Neural cell (in vitro differentiated cells): ENCODE results near the gene FOSL1.

ENCODE experiments used
- CTCF ChIP-seq: fragments of 450-650 bp; IDR thresholded peaks from 2 replicates; pipeline ENCODE4 v1.5.1; 2014; ENCODE audit warnings: antibody characterized with exemption, mild to moderate bottlenecking, moderate library complexity; ENCODE audit not compliant: poor library complexity, severe bottlenecking
- EP300 ChIP-seq: fragments of 450-650 bp; conservative IDR thresholded peaks from 2 replicates; pipeline ENCODE4 v1.6.1; 2014; ENCODE audit warnings: antibody characterized with exemption, mild to moderate bottlenecking, moderate library complexity; ENCODE audit not compliant: poor library complexity, severe bottlenecking
- EZH2 ChIP-seq: fragments of 200-600, 300-800 bp; shearing (Covaris generic), sonication (generic); IDR thresholded peaks from 2 replicates; pipeline ENCODE4 v1.6.1; 2014; ENCODE audit warnings: antibody characterized with exemption, low read length, borderline replicate concordance, mild to moderate bottlenecking; ENCODE audit not compliant: insufficient read depth, poor library complexity, severe bottlenecking
- MXI1 ChIP-seq: fragments of 450-650 bp; conservative IDR thresholded peaks from 2 replicates; pipeline ENCODE4 v1.6.1; 2014; ENCODE audit warnings: antibody characterized with exemption, mild to moderate bottlenecking; ENCODE audit not compliant: poor library complexity, severe bottlenecking
- POLR2AphosphoS5 ChIP-seq: IDR thresholded peaks from 2 replicates; pipeline ENCODE4 v1.6.1; 2012
- RAD21 ChIP-seq: fragments of 450-650 bp; conservative IDR thresholded peaks from 2 replicates; pipeline ENCODE4 v1.6.1; 2014; ENCODE audit warnings: antibody characterized with exemption, mild to moderate bottlenecking, moderate library complexity
- REST ChIP-seq: IDR thresholded peaks from 2 replicates; pipeline ENCODE4 v1.6.1; 2012; ENCODE audit warnings: borderline replicate concordance
- SMC3 ChIP-seq: fragments of 450-650 bp; conservative IDR thresholded peaks from 2 replicates; pipeline ENCODE4 v1.6.1; 2014; ENCODE audit warnings: antibody characterized with exemption, mild to moderate bottlenecking, moderate library complexity; ENCODE audit not compliant: poor library complexity
- TAF1 ChIP-seq: IDR thresholded peaks from 2 replicates; pipeline ENCODE4 v1.6.1; 2012; ENCODE audit warnings: low read depth

- no peak for TF ChIP-seq EZH2
- TF ChIP-seq CTCF, result no peak
- TF ChIP-seq POLR2AphosphoS5, result no peak
- no peak for TF ChIP-seq MXI1
- no peak for TF ChIP-seq REST
- no peak for TF ChIP-seq RAD21
- TF ChIP-seq EP300, result no peak
- no peak for TF ChIP-seq TAF1
- TF ChIP-seq SMC3, result no peak
Measured at GRCh38 chr11:65937766-65938165, 37.6 kb upstream of the FOSL1 start.
